IMR-90 (cell line): ENCODE measurements around the gene CFAP61. TPM values are rescaled to one million over a fixed set of nuclear protein-coding genes. Genes with fewer than 3 reads are reported as not detected.

ENCODE experiments used
- ATAC-seq: fragments of 200-7000 bp; cut with Tn5 transposase; 2 replicates; pipeline ENCODE4 v1.9.1; 2020; ENCODE audit warnings: low read depth, mild to moderate bottlenecking, moderate library complexity
- BruUV-seq: library from RNA; stranded (reverse); fragments of 400-500 nt; replicated peaks from 2 replicates; lab custom pipeline; 2021; lab: Mats Ljungman, UMichigan
- CTCF ChIA-PET: fragments of 300-600 bp; formaldehyde crosslinking; extraction: SDS; loops from one replicate; lab custom pipeline; 2021; ENCODE audit warnings: antibody characterized with exemption; lab: Yijun Ruan, JAX
- POLR2A ChIA-PET: fragments of 300-600 bp; sonication (Branson Sonifier 250); formaldehyde crosslinking; loops from one replicate; lab custom pipeline; 2022; ENCODE audit warnings: antibody characterized with exemption; ENCODE audit not compliant: unreplicated experiment; lab: Charles Lee
- DNase-seq: peaks from one replicate; pipeline ENCODE4 v3.0.0; 2013
- H2AFZ ChIP-seq: replicated peaks from 2 replicates; pipeline ENCODE3; 2013; ENCODE audit warnings: low read length, mild to moderate bottlenecking; ENCODE audit not compliant: poor library complexity
- H2AK5ac ChIP-seq: 2 replicates; pipeline ENCODE4 v1.6.1; 2013; ENCODE audit warnings: low read depth, low read length, inconsistent platforms
- H2AK9ac ChIP-seq: replicated peaks from 2 replicates; pipeline ENCODE3; 2013; ENCODE audit warnings: mild to moderate bottlenecking, low read depth, low read length, moderate library complexity; ENCODE audit not compliant: poor library complexity
- H2BK120ac ChIP-seq: 2 replicates; pipeline ENCODE4 v1.6.1; 2013; ENCODE audit warnings: low read depth, low read length, inconsistent platforms
- H2BK15ac ChIP-seq: 3 replicates; pipeline ENCODE4 v1.6.1; 2013; ENCODE audit warnings: low read depth, low read length, inconsistent platforms
- H2BK20ac ChIP-seq: 2 replicates; pipeline ENCODE4 v1.6.1; 2013; ENCODE audit warnings: low read depth, mild to moderate bottlenecking, inconsistent platforms, low read length, moderate library complexity
- H2BK5ac ChIP-seq: 2 replicates; pipeline ENCODE4 v1.6.1; 2013; ENCODE audit warnings: mild to moderate bottlenecking, low read depth, low read length, inconsistent platforms; ENCODE audit not compliant: poor library complexity, severe bottlenecking
- H3K14ac ChIP-seq: replicated peaks from 2 replicates; pipeline ENCODE4 v1.6.1; 2013; ENCODE audit warnings: low read depth, low read length, inconsistent platforms
- H3K18ac ChIP-seq: 2 replicates; pipeline ENCODE4 v1.6.1; 2013; ENCODE audit warnings: low read depth, low read length, control low read depth
- H3K23ac ChIP-seq: 2 replicates; pipeline ENCODE4 v1.6.1; 2013; ENCODE audit warnings: low read depth, low read length, inconsistent platforms
- H3K27ac ChIP-seq: 2 replicates; pipeline ENCODE4 v1.5.1; 2013; ENCODE audit warnings: mild to moderate bottlenecking, control low read depth, low read length; ENCODE audit not compliant: insufficient read depth
- H3K27me3 ChIP-seq: 2 replicates; pipeline ENCODE4 v1.6.1; 2013; ENCODE audit warnings: low read length; ENCODE audit not compliant: control insufficient read depth, insufficient read depth
- H3K36me3 ChIP-seq: 2 replicates; pipeline ENCODE4 v1.6.1; 2013; ENCODE audit warnings: low read length, mixed read lengths; ENCODE audit not compliant: control insufficient read depth, insufficient read depth
- H3K4ac ChIP-seq: 2 replicates; pipeline ENCODE4 v1.6.1; 2013; ENCODE audit warnings: low read depth, low read length, inconsistent platforms
- H3K4me1 ChIP-seq: 2 replicates; pipeline ENCODE4 v1.6.1; 2013; ENCODE audit warnings: low read length, mixed read lengths; ENCODE audit not compliant: control insufficient read depth, insufficient read depth
- H3K4me2 ChIP-seq: 2 replicates; pipeline ENCODE4 v1.6.1; 2013; ENCODE audit warnings: low read depth, mild to moderate bottlenecking, control low read depth, low read length, moderate library complexity
- H3K4me3 ChIP-seq: 2 replicates; pipeline ENCODE4 v1.5.1; 2013; ENCODE audit warnings: low read depth, mild to moderate bottlenecking, control low read depth, low read length, moderate library complexity; ENCODE audit not compliant: insufficient read depth
- H3K56ac ChIP-seq: 2 replicates; pipeline ENCODE4 v1.6.1; 2013; ENCODE audit warnings: low read length, inconsistent platforms; ENCODE audit not compliant: insufficient read depth; ENCODE audit errors: extremely low read depth
- H3K79me1 ChIP-seq, 2 experiments: 2 replicates each; pipeline ENCODE4 v1.6.1; 2013; ENCODE audit warnings: low read length in 2 of 2, inconsistent platforms in 1 of 2, low read depth in 1 of 2
- H3K9ac ChIP-seq: 2 replicates; pipeline ENCODE4 v1.6.1; 2013; ENCODE audit warnings: low read depth, low read length, control low read depth
- H3K9me1 ChIP-seq: 2 replicates; pipeline ENCODE4 v1.6.1; 2013; ENCODE audit warnings: low read length, inconsistent platforms; ENCODE audit not compliant: insufficient read depth
- H3K9me3 ChIP-seq: 2 replicates; pipeline ENCODE4 v1.6.1; 2013; ENCODE audit warnings: low read length; ENCODE audit not compliant: control insufficient read depth, insufficient read depth
- H4K20me1 ChIP-seq: 2 replicates; pipeline ENCODE4 v1.6.1; 2013; ENCODE audit warnings: low read length, inconsistent platforms; ENCODE audit not compliant: insufficient read depth
- H4K5ac ChIP-seq: 2 replicates; pipeline ENCODE4 v1.6.1; 2013; ENCODE audit warnings: mild to moderate bottlenecking, low read depth, low read length, control low read depth
- H4K8ac ChIP-seq, 2 experiments: 2 replicates each; pipeline ENCODE4 v1.6.1; 2013; ENCODE audit warnings: low read depth in 2 of 2, low read length in 2 of 2, control low read depth in 1 of 2, inconsistent platforms in 1 of 2
- H4K91ac ChIP-seq: 2 replicates; pipeline ENCODE4 v1.6.1; 2013; ENCODE audit warnings: low read depth, low read length, inconsistent platforms; ENCODE audit not compliant: insufficient read depth
- BHLHE40 ChIP-seq: fragments of 150-350 bp; IDR thresholded peaks from 2 replicates; pipeline ENCODE4 v1.6.1; 2016; ENCODE audit warnings: mild to moderate bottlenecking, low read depth, low read length
- CTCF ChIP-seq: conservative IDR thresholded peaks from 2 replicates; pipeline ENCODE4 v1.5.1; 2012; ENCODE audit warnings: mild to moderate bottlenecking, low read depth, low read length, improper control_type of control experiment
- ELK1 ChIP-seq: fragments of 150-350 bp; IDR thresholded peaks from 2 replicates; pipeline ENCODE4 v1.6.1; 2016; ENCODE audit warnings: low read depth, mild to moderate bottlenecking, low read length, moderate library complexity, borderline replicate concordance
- FOS ChIP-seq: fragments of 150-350 bp; IDR thresholded peaks from 2 replicates; pipeline ENCODE4 v1.6.1; 2016; ENCODE audit warnings: low read depth, low read length
- MAZ ChIP-seq: IDR thresholded peaks from 2 replicates; pipeline ENCODE4 v1.6.1; 2012; ENCODE audit warnings: low read depth, mild to moderate bottlenecking, low read length, improper control_type of control experiment, moderate library complexity, borderline replicate concordance
- MXI1 ChIP-seq: IDR thresholded peaks from 2 replicates; pipeline ENCODE4 v1.6.1; 2012; ENCODE audit warnings: low read depth, mild to moderate bottlenecking, low read length, moderate library complexity, borderline replicate concordance
- RAD21 ChIP-seq: IDR thresholded peaks from 2 replicates; pipeline ENCODE4 v1.6.1; 2012; ENCODE audit warnings: low read length, improper control_type of control experiment
- RCOR1 ChIP-seq: IDR thresholded peaks from 2 replicates; pipeline ENCODE4 v1.6.1; 2012; ENCODE audit warnings: mild to moderate bottlenecking, low read length, improper control_type of control experiment; ENCODE audit not compliant: insufficient replicate concordance
- USF2 ChIP-seq: fragments of 150-350 bp; IDR thresholded peaks from 2 replicates; pipeline ENCODE4 v1.6.1; 2017; ENCODE audit warnings: mild to moderate bottlenecking, antibody characterized with exemption, low read length, low read depth
- WGBS, 2 experiments: methylation state at CpG; one replicate each; pipeline versions ENCODE4 v1.1.5 to v1.1.7; 2013; ENCODE audit warnings: missing lambda C conversion rate in 2 of 2; ENCODE audit not compliant: insufficient read length in 1 of 2; ENCODE audit errors: extremely low coverage in 2 of 2; 5-methylcytosine and 5-hydroxymethylcytosine counted together
- dilution Hi-C: fragments of 300-500 bp; cut with HindIII; formaldehyde crosslinking; loops from one replicate; pipeline ENCODE4 v1.14.3; 2018; ENCODE audit warnings: low sequenced_read_pairs; ENCODE audit not compliant: unreplicated experiment
- in situ Hi-C: fragments of 300-500 bp; cut with MboI; formaldehyde crosslinking; loops from 3 replicates; pipeline ENCODE4 v1.14.3; 2019; ENCODE audit warnings: low sequenced_read_pairs, inconsistent platforms, mixed read lengths
- intact Hi-C: fragments of 100-400 bp; cut with micrococcal nuclease; formaldehyde crosslinking; loops from 2 replicates; pipeline ENCODE4 v1.10.0; 2022
- polyA plus RNA-seq, 3 experiments: library from polyadenylated mRNA; depleted of rRNA; stranded (reverse); fragments of >200 nt; gene quantifications; 2 replicates each; pipeline ENCODE4 v1.2.3, GENCODE V29; 2012; ENCODE audit warnings: low replicate concordance in 1 of 3
- total RNA-seq: library from RNA; depleted of rRNA; stranded (reverse); fragments of >200 nt; gene quantifications from 2 replicates; pipeline ENCODE4 v1.2.3, GENCODE V29; 2012

CFAP61 gene
- total and polyA plus RNA-seq, 2 of the 4 experiments (the other 2 are of a cell fraction), result 0.07 TPM; not detected in 1

- Histone ChIP-seq H3K23ac (no peak overlapping the region), H3K14ac (no peak overlapping the region), H2AFZ (no peak overlapping the region), H4K5ac (no peak overlapping the region), H3K9me3 (no peaks in the 10 kb centered on the region), H3K4me2 (no peak overlapping the region), H2BK15ac (no peak overlapping the region), H3K27me3 (peaks cover 2% of the 10 kb centered on the region; the same call in 1 of the 2 replicates), H3K27ac (no peak overlapping the region), H3K79me1 (no peaks in the 10 kb centered on the region), H2AK9ac (no peak overlapping the region), H3K9ac (no peak overlapping the region), H3K4me1 (no peaks in the 10 kb centered on the region), H3K18ac (no peak overlapping the region), H2AK5ac (no peak overlapping the region), H4K91ac (no peak overlapping the region), H2BK5ac (no peak overlapping the region), H2BK20ac (no peak overlapping the region), H4K20me1 (no peaks in the 10 kb centered on the region), H3K36me3 (no peaks in the 10 kb centered on the region), H2BK120ac (no peak overlapping the region), H3K4me3 (no peak overlapping the region), H3K9me1 (no peaks in the 10 kb centered on the region), H3K56ac (no peak overlapping the region), H4K8ac (no peak overlapping the region), H3K4ac (no peak overlapping the region)
- ATAC-seq, result no peak
- no TSS peak for BruUV-seq
- no peak for DNase-seq
- no peak for TF ChIP-seq USF2
- TF ChIP-seq RAD21, result no peak
- no peak for TF ChIP-seq MXI1
- no peak for TF ChIP-seq ELK1
- TF ChIP-seq BHLHE40, result no peak
- TF ChIP-seq RCOR1, result no peak
- no peak for TF ChIP-seq MAZ
- TF ChIP-seq FOS, result no peak
- no peak for TF ChIP-seq CTCF
- ChIA-PET CTCF (no interaction called here), POLR2A (no interaction called here)
- intact Hi-C loops (no loop called here), dilution Hi-C loops (no loop called here), in situ Hi-C loops (no loop called here)
- WGBS, 2 experiments, result no CpG with 5 or more reads among the region's 1 CpG
Measured at GRCh38 chr20:20273286-20273685, 221.0 kb downstream of the CFAP61 start.
